ENCODE measurements around the gene DDX4. TPM values are rescaled to one million over a fixed set of nuclear protein-coding genes. Genes with fewer than 3 reads are reported as not detected.

The DDX4 gene
- total RNA-seq (2022; extraction: Qiagen RNA extraction; ENCODE audit: low read depth) = not detected in 5 replicates

GRCh38 chr5:55737793-55738192 is at the start of gene DDX4:
TSS of gene DDX4 (plus strand) at chr5:55738061. CDS start at chr5:55738964, 903 bp downstream.

GRCh38 chr5:55712023-55712859 is 25.6 kb upstream of the DDX4 start, which contains the start of gene SLC38A9:
TSS of gene SLC38A9 (minus strand) at chr5:55712324. CDS start at chr5:55697958, 14,366 bp downstream.

GRCh38 chr5:55850839-55851674 is 113.2 kb downstream of the DDX4 start, which contains the start of gene IL31RA:
TSS of gene IL31RA (plus strand) at chr5:55851357. CDS start at chr5:55851571, 214 bp downstream.

Other genes starting within 250 kb of the DDX4 start
- gene PLPP1, start 203.1 kb upstream of the DDX4 start, total RNA-seq (2022; extraction: Qiagen RNA extraction; ENCODE audit: low read depth) = 26.5 to 39.0 TPM (median 35.3 TPM) in 5 replicates
- 20.3 to 33.2 TPM (median 25.8 TPM) in 5 replicates for gene SLC38A9, start 25.7 kb upstream of the DDX4 start, total RNA-seq (2022; extraction: Qiagen RNA extraction; ENCODE audit: low read depth)
- 1.3 to 1.8 TPM (median 1.4 TPM) in 5 replicates for gene IL31RA, start 113.3 kb downstream of the DDX4 start, total RNA-seq (2022; extraction: Qiagen RNA extraction; ENCODE audit: low read depth)